Activated CD8-positive, alpha-beta memory T cell treated with anti-CD3 and anti-CD28 coated beads for 1 hour (primary cell): ENCODE measurements around the gene NBAS.
"Not testable (repeated sequence)": the region's sequence is repeated elsewhere in the genome, so short reads cannot be mapped to it uniquely, and the experiment has no call there.

ENCODE experiments used
- DNase-seq, 2 donors: peaks; one replicate each; pipeline ENCODE4 v3.0.0-alpha.2; 2020; ENCODE audit warnings: low read depth in 1 of 2; ENCODE audit errors: extremely low read depth in 1 of 2

The NBAS gene

DNA sequence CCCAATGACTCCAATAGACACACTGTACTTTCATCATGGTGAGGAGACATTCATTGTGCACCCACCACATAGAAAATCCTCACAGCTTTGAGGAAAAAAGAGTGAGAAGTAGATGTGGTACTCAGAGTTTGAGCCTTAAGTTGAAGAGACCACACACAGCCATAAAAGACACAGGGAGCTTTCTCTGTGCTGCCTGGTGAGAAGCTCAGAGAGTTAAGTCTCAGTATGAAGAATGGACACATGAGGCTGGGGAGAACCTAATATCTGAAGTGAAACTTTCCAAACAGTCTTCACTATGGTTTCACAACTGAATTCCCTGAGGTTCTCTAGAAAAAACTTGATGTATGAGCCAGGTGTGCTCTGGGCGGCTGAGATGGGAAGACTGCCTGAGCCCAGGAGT, 237.9 kb downstream of the NBAS start:
- no peak for DNase-seq

DNA sequence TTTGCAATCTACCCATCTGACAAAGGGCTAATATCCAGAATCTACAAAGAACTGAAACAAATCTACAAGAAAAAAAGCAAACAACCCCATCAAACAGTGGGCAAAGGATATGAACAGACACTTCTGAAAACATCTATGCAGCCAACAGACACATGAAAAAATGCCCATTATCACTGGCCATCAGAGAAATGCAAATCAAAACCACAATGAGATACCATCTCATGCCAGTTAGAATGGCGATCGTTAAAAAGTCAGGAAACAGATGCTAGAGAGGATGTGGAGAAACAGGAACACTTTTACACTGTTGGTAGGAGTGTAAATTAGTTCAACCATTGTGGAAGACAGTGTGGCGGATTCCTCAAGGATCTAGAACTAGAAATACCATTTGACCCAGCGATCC, 239.7 kb downstream of the NBAS start:
- not testable (repeated sequence) for DNase-seq

DNA sequence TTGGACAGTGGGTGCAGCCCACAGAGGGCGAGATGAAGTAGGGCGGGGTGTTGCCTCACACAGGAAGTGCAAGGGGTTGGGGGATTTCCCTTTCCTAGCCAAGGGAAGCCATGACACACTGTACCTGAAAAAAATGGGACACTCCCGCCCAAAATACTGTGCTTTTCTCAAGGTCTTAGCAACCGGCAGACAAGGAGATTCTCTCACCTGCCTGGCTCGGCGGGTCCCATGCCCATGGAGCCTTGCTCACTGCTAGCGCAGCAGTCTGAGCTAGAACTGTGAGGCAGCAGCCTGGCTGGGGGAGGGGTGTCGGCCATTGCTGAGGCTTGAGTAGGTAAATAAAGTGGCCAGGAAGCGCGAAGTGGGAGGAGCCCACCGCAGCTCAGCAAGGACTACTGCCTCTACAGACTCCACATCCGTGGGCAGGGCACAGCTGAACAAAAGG, 244.7 kb downstream of the NBAS start:
- DNase-seq, result peak in 1 of 2 donors; percentile 6

DNA sequence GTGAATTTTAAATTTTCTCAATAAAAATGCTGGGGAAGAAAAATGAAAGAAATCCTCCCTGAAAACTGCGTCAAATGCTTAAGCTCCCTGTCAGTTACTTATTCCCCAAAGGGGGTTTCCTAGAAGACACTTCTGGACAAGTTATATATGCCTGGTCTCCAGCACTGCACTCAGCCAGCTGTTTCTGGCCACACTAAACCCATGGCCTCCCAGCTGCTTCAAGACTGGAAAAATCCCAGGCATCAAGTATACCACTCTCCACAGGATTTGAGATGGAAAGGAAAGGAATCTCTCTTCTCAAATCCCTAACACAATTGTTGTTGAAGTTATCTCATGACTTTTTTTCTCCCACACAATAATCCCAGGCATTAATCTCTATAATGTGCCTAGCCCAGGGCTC, 245.7 kb downstream of the NBAS start:
- DNase-seq, result no peak

DNA sequence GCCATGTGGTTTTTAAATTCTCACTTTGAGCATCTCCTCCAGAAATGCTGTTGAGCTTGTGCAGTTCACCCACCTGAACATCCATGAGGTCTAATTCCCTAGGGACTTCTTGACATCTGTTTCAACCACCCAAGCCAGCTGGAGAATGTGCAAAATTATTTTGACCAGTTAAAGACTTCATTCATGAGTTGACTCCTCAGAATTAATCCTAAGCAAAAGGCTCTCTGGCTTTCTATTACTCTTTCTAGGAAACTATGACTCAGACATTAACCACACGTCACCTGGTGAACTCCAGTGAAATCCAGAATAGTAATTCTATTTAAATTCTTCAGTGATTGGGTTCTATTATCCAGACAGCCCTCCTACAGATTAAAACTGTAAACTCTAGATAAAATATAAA, 247.5 kb downstream of the NBAS start:
- DNase-seq, result no peak

GRCh38 chr2:15311926-15312325, 249.2 kb downstream of the NBAS start:
- no peak for DNase-seq

DNA sequence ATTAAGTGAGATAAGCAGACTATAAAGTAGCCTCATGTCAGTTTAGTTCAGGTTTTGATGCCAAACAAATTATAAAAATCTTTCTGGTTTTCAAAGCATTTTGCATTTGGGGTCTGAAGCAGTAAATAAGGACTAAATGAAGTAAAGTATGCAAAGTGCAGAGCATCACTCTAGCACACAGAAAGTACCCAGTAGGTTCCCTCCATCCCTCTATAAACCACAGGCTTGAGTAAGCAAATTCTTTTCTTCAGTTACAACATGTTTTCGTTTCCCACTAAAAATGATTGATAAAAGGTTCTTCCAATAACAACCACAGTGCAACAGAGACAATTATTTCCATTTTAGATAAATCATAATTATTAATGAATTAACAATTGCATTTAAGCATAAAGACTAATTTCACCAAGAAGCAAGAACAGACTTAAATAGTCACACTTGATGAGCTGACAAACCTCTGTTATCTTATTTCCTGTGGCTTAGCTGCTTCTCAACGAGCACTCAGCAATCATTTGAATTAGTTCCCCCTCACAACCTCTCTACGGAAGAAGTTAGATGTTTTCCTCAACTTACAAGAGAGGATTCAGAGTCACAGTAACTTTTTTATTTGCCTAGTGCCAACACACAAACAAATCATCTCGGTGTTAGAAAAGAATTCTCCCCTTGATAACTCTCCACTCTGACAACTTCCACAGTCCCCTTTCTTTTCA, 249.8 kb downstream of the NBAS start:
- no peak for DNase-seq

DNA sequence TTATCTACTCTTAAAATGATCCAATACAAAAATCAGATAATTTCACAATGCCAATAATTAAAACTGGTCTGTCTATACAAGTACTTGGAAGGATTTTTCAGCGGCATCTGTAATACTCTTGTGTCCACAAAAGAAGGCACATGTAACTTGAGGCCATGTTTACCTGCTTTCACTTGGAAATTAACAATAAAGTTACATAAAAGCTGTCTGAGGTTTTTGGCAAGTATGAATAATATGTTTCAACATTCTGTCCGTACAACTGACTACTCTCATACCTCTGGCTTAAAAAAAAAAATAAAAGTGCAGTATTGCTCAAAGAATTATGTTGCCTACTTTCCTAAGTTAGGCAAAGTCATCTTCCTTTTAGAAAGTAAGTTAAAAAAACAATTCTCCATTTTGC, 253.6 kb downstream of the NBAS start:
- no peak for DNase-seq

DNA sequence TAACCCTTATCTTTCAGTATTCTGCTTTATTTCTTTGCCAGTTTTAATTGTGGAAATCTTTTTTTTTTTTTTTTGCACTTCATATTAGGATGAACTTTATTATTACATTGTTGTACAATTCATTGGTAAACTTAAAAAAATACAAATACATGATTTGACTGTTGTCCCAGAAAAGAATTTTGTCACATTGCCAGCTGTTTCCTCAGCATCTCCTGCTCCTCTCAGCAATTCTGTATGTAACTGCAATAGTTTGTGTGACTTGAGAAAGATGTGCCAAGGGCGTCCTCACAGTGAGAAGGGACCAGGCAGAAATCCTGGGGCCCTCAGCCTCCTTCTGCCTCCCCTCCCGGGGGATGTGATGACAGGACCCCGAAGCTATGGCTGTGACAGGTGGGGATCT, 254.4 kb downstream of the NBAS start:
- DNase-seq, result no peak

GRCh38 chr2:15303874-15304273, 257.3 kb downstream of the NBAS start:
- no peak for DNase-seq

GRCh38 chr2:15302154-15302553, 259.0 kb downstream of the NBAS start:
- DNase-seq, result no peak

DNA sequence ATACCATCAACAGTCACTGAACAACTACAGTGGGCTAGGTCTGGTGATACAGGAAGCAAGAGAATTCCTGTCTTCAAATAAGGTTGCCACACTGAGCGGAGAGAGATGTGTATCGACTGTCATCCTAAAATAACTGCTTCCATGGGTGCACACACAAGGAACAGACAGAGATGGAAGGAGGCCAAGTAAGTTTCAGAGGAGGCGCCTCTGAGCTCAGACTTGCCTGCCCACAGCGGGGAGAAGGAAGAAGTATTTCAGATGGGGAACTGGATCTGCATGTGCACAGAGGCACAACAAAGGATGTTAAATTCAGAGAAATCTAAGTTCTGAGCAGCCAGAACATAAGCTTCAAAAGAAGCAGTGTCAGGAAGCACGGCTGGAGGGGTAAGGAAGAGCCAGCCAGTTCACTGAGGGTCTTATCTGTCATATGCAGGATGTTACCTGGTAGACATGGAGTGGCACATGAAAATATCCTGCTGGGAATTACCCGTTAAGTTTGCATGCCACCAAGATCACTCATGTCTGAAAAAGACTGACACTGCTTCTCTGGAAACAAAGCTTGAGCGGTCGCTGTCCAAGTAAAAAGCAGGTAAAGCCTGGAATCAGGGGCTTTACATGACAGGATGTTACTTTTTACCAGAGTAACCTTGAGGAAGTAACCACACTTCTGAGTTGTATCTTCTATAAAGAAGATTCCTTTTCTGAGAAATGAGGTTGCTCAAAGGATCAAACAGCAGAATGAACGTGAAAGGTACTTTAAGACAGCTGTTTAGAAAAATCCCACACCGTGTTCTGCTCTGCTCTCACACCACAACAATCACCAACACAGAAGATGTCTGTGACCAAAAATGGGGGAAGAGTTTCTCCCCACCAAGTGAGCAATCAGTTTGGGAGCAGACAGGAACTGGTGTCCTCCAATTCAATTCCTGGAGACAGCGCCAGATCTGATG, 260.2 kb downstream of the NBAS start:
- no peak for DNase-seq

DNA sequence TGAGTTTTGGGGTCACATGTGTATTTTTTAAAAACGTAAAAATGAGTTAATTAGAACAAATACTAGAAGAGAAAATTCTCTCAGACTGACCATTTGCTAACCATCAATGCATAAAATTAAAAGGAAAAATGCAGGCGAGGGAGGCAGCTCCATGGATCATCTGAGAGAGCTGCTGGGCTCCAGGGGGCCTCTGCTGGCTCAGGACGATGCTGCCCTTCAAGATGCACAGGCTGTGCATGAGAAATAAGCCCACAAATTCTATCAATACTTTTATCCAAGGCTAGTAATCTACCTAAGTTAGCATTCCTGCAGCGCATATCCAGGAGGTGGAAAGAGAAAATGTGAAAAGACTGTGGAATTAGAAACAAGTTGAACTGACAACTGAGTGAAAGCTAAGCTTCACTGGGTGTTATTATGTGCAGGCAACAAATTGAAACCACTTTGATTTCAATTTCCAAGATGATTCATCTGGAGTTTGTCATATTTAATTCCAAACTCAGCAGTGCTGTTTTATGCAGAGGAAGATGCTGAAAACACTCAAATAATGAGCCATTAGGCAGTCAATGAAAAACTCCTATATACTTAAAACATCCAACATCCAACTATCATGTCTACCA, 261.1 kb downstream of the NBAS start:
- DNase-seq, result no peak

GRCh38 chr2:15298770-15299169, 262.4 kb downstream of the NBAS start:
- DNase-seq, result no peak

GRCh38 chr2:15293262-15293937, 267.7 kb downstream of the NBAS start:
- no peak for DNase-seq

- no peak for DNase-seq
These were observed 273.5 kb downstream of the NBAS start for GRCh38 chr2:15287447-15288184.

GRCh38 chr2:15284614-15285013, 276.5 kb downstream of the NBAS start:
- no peak for DNase-seq

DNA sequence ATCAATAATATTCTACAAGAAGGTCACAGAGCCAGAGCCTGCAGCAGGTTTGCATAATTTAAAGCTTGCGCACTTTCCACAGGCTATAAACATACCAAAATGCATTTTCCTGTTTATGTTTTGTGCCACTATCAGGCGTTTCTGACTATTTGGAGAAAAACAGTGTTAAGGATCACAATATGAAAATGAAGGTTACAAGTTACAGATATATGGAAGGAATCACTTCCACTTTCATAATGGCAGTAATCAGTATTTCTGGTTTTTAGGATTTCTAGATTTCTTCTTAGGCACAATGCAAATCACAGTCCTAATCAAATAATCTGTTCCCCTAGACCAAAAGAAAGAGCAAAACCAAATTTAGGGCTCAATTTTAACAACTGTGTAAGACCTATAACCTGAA, 279.5 kb downstream of the NBAS start:
- no peak for DNase-seq

DNA sequence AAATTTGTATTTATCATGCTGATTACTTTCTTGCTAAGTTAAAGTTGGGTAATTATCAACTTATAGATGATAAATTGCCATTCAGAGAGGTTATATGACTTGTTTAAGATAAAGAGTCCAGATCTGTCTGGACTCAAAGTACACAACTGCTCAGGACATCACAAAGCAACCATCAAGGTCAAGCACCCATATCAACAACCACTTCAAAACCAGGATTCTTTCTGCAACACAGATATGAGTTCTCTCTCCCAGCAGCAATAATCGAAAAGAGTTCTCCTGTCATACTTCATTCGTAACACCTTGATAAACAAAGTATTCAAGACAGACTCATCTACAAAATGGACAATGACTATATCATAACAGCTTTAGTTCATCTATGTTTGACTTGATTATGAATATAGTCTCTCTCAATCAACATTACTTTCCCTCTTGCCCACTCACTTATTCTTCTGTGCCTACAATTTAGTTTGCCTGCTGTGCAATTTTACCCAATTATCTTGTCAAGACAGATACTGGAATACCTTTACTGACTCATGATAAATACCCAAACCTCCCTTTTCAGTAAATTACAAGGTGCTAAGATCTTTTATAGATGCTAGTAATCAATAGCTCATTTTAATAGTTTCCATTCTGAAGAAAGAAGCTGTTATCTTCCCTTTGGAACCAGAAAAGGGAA, 281.8 kb downstream of the NBAS start:
- no peak for DNase-seq

- DNase-seq, result no peak
These were observed 282.8 kb downstream of the NBAS start for GRCh38 chr2:15278296-15278695.
